NCI-H2227 (cell line): ENCODE measurements around the gene PDPN.
"Not testable (repeated sequence)": the region's sequence is repeated elsewhere in the genome, so short reads cannot be mapped to it uniquely, and the experiment has no call there.

Source experiments
- DNase-seq: peaks from one replicate; lab custom pipeline; 2025; ENCODE audit not compliant: unreplicated experiment; lab: John Stamatoyannopoulos, UW

PDPN gene

GRCh38 chr1:13583595-13583965, at the start of gene PDPN:
Gene PDPN (plus strand): TSS chr1:13583832. CDS start chr1:13584034, 202 bp downstream.
- DNase-seq: no peak

- no peak for DNase-seq
These were observed 48.4 kb upstream of the PDPN start for GRCh38 chr1:13535227-13535626.

- DNase-seq: no peak
These were observed 47.1 kb upstream of the PDPN start for GRCh38 chr1:13536571-13536970.

GRCh38 chr1:13538832-13539231, 44.8 kb upstream of the PDPN start:
- DNase-seq: no peak

GRCh38 chr1:13539683-13540082, 43.9 kb upstream of the PDPN start:
- no peak for DNase-seq

GRCh38 chr1:13540866-13541265, 42.8 kb upstream of the PDPN start:
- no peak for DNase-seq

GRCh38 chr1:13541435-13542215, 42.0 kb upstream of the PDPN start:
- DNase-seq: no peak

- peak; percentile 44 for DNase-seq
These were observed 40.0 kb upstream of the PDPN start for GRCh38 chr1:13543451-13544220.

- DNase-seq: no peak
These were observed 39.4 kb upstream of the PDPN start for GRCh38 chr1:13544221-13544556.

- no peak for DNase-seq
These were observed 36.8 kb upstream of the PDPN start for GRCh38 chr1:13546791-13547190.

GRCh38 chr1:13548281-13548680, 35.4 kb upstream of the PDPN start:
- DNase-seq: no peak

GRCh38 chr1:13549021-13549420, 34.6 kb upstream of the PDPN start:
- DNase-seq: no peak

- DNase-seq: no peak
These were observed 34.1 kb upstream of the PDPN start for GRCh38 chr1:13549521-13549920.

- DNase-seq: no peak
These were observed 33.0 kb upstream of the PDPN start for GRCh38 chr1:13550663-13551062.

GRCh38 chr1:13554798-13555197, 28.8 kb upstream of the PDPN start:
- DNase-seq: no peak

- DNase-seq: no peak
These were observed 27.3 kb upstream of the PDPN start for GRCh38 chr1:13556224-13556764.

GRCh38 chr1:13560541-13560940, 23.1 kb upstream of the PDPN start:
- DNase-seq: no peak

- not testable (repeated sequence) for DNase-seq
These were observed 20.7 kb upstream of the PDPN start for GRCh38 chr1:13562981-13563380.

GRCh38 chr1:13564073-13564472, 19.6 kb upstream of the PDPN start:
- DNase-seq: no peak

GRCh38 chr1:13570435-13570834, 13.2 kb upstream of the PDPN start:
- DNase-seq: not testable (repeated sequence)

GRCh38 chr1:13570924-13571323, 12.7 kb upstream of the PDPN start:
- no peak for DNase-seq

- no peak for DNase-seq
These were observed 10.0 kb upstream of the PDPN start for GRCh38 chr1:13573586-13573985.
